IgD-negative memory B cell (primary cell): ENCODE data around the gene FSIP1. TPM values are rescaled to one million over a fixed set of nuclear protein-coding genes. Genes with fewer than 3 reads are reported as not detected.

Source experiments
- H3K27ac Mint-ChIP-seq, 3 donors: one replicate each; pipeline ENCODE4 v1.8.0; 2020 to 2022; ENCODE audit warnings: mild to moderate bottlenecking in 3 of 3, mixed read lengths in 3 of 3, moderate library complexity in 1 of 3
- H3K27me3 Mint-ChIP-seq: one replicate; pipeline ENCODE4 v1.8.0; 2021; ENCODE audit warnings: mixed read lengths
- H3K36me3 Mint-ChIP-seq: one replicate; pipeline ENCODE4 v1.8.0; 2020; ENCODE audit warnings: mild to moderate bottlenecking, mixed read lengths
- H3K4me1 Mint-ChIP-seq, 3 donors: one replicate each; pipeline ENCODE4 v1.8.0; 2020 to 2022; ENCODE audit warnings: mixed read lengths in 3 of 3, mild to moderate bottlenecking in 1 of 3
- H3K4me3 Mint-ChIP-seq, 4 donors: one replicate each; pipeline ENCODE4 v1.8.0; 2020 to 2022; ENCODE audit warnings: mild to moderate bottlenecking in 4 of 4, mixed read lengths in 4 of 4, moderate library complexity in 3 of 4
- H3K9me3 Mint-ChIP-seq, 3 donors: one replicate each; pipeline ENCODE4 v1.8.0; 2020 to 2021; ENCODE audit warnings: mixed read lengths in 3 of 3, mild to moderate bottlenecking in 1 of 3
- polyA plus RNA-seq: library from polyadenylated mRNA; unstranded; fragments of 300-500 nt; fragmentation: Illumina TruSeq; gene quantifications from one replicate; pipeline ENCODE4 v1.2.3, GENCODE V29; 2021

FSIP1 gene
- polyA plus RNA-seq, 1 donor from 2014 or later: 0.61 TPM

DNA sequence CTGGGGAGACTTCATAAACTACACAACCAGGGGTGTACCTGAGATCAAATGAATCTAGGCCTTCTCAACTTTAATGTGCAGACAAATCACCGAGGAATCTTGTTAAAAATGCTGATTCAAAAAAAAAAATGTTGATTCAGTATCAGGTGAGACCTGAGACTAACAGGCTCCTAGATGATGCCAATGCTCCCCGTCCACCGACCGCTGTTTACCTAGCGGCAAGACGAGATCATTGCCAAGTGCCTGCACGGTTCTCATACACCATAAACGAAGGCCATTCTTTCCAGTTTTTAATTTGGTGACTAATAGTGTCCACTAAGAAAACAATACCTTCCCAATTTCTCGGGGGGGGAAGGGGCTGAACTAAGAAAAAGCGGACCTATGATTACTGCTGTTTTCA, 2.5 kb upstream of the FSIP1 start:
- peak overlapping the region in 2 of 4 donors; percentile 46 to 71 for H3K4me3 Mint-ChIP-seq
- H3K27ac Mint-ChIP-seq: peak overlapping the region in 2 of 3 donors; percentile 18 to 69
- H3K36me3 Mint-ChIP-seq: no peaks in the 10 kb centered on the region
- no peaks in the 10 kb centered on the region for H3K27me3 Mint-ChIP-seq
- peaks cover 15 to 26% (median 21%) of the 10 kb centered on the region in 3 donors for H3K4me1 Mint-ChIP-seq
- no peaks in the 10 kb centered on the region for H3K9me3 Mint-ChIP-seq

DNA sequence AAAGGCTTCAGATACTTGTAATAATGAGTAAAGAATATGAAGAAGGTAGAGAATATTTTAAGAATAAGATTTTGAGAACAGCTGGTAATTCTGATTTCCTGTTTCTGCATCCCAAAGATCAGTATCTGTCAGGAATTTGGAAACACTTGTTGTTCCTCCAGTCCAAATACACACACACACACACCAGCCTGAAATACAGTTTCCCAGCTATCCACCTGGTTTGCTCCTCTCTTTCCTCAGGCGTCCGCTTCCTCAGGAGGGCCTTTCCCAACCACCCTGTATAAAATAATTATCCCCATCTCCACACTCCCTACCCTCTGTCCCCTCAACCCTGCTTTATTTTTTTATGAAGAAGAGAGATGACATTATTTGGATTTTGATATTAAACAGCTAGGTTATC, 2.0 kb upstream of the FSIP1 start:
- Mint-ChIP-seq H3K27ac (peak overlapping the region in 2 of 3 donors; percentile 18 to 69), H3K4me1 (peaks cover 15 to 26% (median 21%) of the 10 kb centered on the region in 3 donors), H3K9me3 (no peaks in the 10 kb centered on the region), H3K36me3 (no peaks in the 10 kb centered on the region), H3K27me3 (no peaks in the 10 kb centered on the region), H3K4me3 (peak overlapping the region in 3 of 4 donors; percentile 21 to 68 (median 46))

DNA sequence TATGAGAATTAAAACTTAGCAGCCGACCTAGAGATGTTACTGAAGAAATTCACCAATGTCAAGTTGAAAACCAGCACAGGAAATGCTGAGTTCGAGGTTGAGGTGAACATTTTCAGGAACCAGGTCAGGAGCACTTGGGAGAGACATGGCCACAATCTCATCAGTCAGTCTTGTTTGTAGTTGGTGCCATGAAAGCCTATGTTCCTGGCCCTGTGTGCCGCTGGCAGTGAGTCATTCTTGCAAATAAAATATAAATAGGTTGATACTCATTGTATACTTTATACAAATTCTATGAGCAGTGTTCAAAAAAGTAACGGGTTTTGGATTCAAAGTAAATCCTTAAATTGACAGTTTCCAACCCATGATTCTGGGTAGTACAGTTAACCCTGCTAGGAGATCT, 1.5 kb upstream of the FSIP1 start:
- H3K9me3 Mint-ChIP-seq: no peaks in the 10 kb centered on the region
- H3K4me1 Mint-ChIP-seq: peaks cover 15 to 26% (median 21%) of the 10 kb centered on the region in 3 donors
- H3K4me3 Mint-ChIP-seq: peak overlapping the region in 3 of 4 donors; percentile 88 to 98 (median 96)
- H3K36me3 Mint-ChIP-seq: no peaks in the 10 kb centered on the region
- peak overlapping the region in 1 of 3 donors; percentile 92 for H3K27ac Mint-ChIP-seq
- H3K27me3 Mint-ChIP-seq: no peaks in the 10 kb centered on the region

GRCh38 chr15:39783244-39783820, 691 bp upstream of the FSIP1 start:
- no peaks in the 10 kb centered on the region for H3K36me3 Mint-ChIP-seq
- peak overlapping the region; percentile 92 to 98 (median 92) for H3K27ac Mint-ChIP-seq
- peaks cover 15 to 26% (median 21%) of the 10 kb centered on the region in 3 donors for H3K4me1 Mint-ChIP-seq
- no peaks in the 10 kb centered on the region for H3K9me3 Mint-ChIP-seq
- no peaks in the 10 kb centered on the region for H3K27me3 Mint-ChIP-seq
- H3K4me3 Mint-ChIP-seq: peak overlapping the region; percentile 88 to 98 (median 97)

DNA sequence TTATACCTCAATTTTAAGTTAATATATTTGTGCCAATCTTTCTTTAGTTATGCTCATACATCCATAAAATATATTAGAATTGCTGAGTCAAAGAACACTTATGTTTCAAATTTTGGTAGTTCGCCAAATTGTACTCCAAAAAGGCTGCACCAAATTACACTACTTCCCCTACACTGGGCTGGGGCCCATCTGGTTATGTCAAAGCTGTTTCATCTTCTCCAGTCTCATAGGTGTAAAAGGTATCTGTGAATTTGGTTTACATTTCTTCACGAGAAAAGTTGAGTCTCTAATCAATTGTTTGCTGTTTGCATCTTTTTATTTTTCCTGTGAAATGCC, 706 bp downstream of the FSIP1 start:
- no peaks in the 10 kb centered on the region for H3K9me3 Mint-ChIP-seq
- peaks cover 17 to 29% (median 21%) of the 10 kb centered on the region in 3 donors for H3K4me1 Mint-ChIP-seq
- H3K27me3 Mint-ChIP-seq: peaks cover 4% of the 10 kb centered on the region
- peak overlapping the region; percentile 88 to 98 (median 97) for H3K4me3 Mint-ChIP-seq
- H3K27ac Mint-ChIP-seq: peak overlapping the region; percentile 92 to 98 (median 92)
- H3K36me3 Mint-ChIP-seq: no peaks in the 10 kb centered on the region

DNA sequence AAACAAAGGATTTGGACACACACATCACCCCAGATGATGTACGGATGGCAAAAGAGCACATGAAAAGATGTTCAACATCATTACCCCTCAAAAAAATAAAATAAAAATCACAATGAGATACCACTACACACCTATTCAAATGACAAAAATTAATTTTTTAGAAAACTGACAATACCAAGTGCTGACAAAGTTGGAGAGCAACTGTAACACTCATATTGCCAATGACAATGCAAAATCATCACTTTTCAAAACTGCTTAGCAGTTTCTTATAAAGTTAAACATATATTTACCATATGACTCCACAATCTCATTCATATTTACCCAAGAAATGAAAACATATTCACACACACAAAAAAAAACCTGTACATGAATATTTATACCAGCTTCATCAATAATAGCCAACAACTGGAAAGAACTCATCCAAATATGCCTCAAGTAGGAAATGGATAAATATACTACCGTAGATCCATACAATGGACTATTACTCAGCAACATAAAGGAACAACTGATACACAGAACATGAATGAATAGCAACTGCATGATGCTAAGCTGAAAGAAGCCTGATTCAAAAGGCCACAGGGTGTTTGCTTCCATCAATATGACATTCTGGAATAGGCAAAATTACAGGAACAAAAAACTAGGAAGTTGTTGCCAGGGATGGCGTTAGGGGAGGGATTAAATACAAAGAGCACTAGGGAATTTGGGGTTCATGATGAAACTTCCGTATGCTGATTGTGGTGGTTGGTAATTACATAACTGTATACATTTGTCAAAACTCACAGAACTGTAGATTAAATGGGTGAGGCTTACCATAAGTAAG, 1.3 kb downstream of the FSIP1 start:
- no peaks in the 10 kb centered on the region for H3K36me3 Mint-ChIP-seq
- H3K27ac Mint-ChIP-seq: peak overlapping the region; percentile 25 to 98 (median 92)
- peak overlapping the region; percentile 38 to 98 (median 93) for H3K4me3 Mint-ChIP-seq
- H3K27me3 Mint-ChIP-seq: peaks cover 4% of the 10 kb centered on the region
- no peaks in the 10 kb centered on the region for H3K9me3 Mint-ChIP-seq
- H3K4me1 Mint-ChIP-seq: peaks cover 15 to 27% (median 18%) of the 10 kb centered on the region in 3 donors

GRCh38 chr15:39778021-39778420, 4.6 kb downstream of the FSIP1 start:
- H3K27me3 Mint-ChIP-seq: peaks cover 10% of the 10 kb centered on the region
- peaks cover 2% of the 10 kb centered on the region for H3K36me3 Mint-ChIP-seq
- peaks cover 7 to 18% (median 10%) of the 10 kb centered on the region in 3 donors for H3K4me1 Mint-ChIP-seq
- no peak overlapping the region for H3K27ac Mint-ChIP-seq
- no peaks in the 10 kb centered on the region for H3K9me3 Mint-ChIP-seq
- no peak overlapping the region for H3K4me3 Mint-ChIP-seq

GRCh38 chr15:39777496-39777895, 5.1 kb downstream of the FSIP1 start:
- no peak overlapping the region for H3K27ac Mint-ChIP-seq
- no peaks in the 10 kb centered on the region for H3K9me3 Mint-ChIP-seq
- H3K36me3 Mint-ChIP-seq: peaks cover 2% of the 10 kb centered on the region
- no peak overlapping the region for H3K4me3 Mint-ChIP-seq
- H3K4me1 Mint-ChIP-seq: peaks cover 5 to 18% (median 8%) of the 10 kb centered on the region in 3 donors
- H3K27me3 Mint-ChIP-seq: peaks cover 10% of the 10 kb centered on the region

- Mint-ChIP-seq H3K4me1 (peaks cover 4 to 10% (median 8%) of the 10 kb centered on the region in 3 donors), H3K27me3 (peaks cover 10% of the 10 kb centered on the region), H3K27ac (peak overlapping the region in 1 of 3 donors; percentile 14), H3K36me3 (peaks cover 2% of the 10 kb centered on the region), H3K4me3 (no peak overlapping the region), H3K9me3 (no peaks in the 10 kb centered on the region)
Observed at GRCh38 chr15:39776068-39776467, 6.6 kb downstream of the FSIP1 start.

GRCh38 chr15:39774688-39775267, 7.9 kb downstream of the FSIP1 start:
- H3K27me3 Mint-ChIP-seq: peaks cover 10% of the 10 kb centered on the region
- H3K27ac Mint-ChIP-seq: peak overlapping the region in 1 of 3 donors; percentile 85
- peaks cover 2% of the 10 kb centered on the region for H3K36me3 Mint-ChIP-seq
- H3K4me1 Mint-ChIP-seq: peaks cover 4 to 10% (median 8%) of the 10 kb centered on the region in 3 donors
- peak overlapping the region in 1 of 4 donors; percentile 79 for H3K4me3 Mint-ChIP-seq
- no peaks in the 10 kb centered on the region for H3K9me3 Mint-ChIP-seq

DNA sequence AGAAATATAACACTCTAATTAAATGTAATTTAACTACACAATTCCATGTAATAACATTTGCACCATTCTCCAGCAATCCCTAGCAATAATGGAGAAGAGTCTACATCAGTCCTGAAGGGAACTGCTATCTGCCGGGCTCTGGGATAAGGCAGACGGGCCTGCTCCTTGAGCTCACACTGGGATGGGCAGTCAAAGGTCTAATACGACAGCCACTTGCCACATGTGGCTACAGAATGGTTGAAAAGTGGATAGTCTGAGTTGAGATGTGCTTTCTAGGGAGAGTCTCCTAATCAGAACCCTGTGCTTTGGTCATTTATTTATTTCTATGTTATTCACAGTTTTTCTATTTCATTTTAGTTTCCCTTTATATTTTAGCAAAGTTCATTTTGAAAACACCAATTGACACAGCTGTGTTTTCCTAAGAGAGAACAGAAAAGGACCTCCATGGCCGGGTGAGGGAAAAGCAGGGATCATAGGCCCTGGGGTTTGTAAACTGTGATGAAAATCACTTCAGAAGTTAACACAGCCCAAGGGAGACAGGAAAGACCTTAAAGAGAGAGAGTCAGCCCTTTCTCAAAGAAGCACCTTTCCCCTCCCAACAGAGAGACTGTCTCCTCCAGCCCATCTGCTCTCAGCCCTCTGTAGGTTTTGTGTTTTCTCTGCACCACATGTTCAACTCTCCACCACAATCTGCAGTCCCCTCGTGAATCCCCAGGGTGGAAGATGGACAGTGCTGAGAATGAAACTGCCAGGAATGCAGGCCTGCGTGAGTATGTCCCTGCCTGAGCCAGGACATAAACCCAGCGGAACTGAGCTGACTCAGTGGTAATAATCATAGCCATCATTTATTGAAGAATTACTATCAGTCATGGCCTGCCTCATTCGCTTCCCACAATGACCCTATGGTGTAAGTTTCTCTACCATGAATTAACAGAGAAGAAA, 11.6 kb downstream of the FSIP1 start:
- peaks cover 7% of the 10 kb centered on the region for H3K27me3 Mint-ChIP-seq
- H3K4me3 Mint-ChIP-seq: no peak overlapping the region

DNA sequence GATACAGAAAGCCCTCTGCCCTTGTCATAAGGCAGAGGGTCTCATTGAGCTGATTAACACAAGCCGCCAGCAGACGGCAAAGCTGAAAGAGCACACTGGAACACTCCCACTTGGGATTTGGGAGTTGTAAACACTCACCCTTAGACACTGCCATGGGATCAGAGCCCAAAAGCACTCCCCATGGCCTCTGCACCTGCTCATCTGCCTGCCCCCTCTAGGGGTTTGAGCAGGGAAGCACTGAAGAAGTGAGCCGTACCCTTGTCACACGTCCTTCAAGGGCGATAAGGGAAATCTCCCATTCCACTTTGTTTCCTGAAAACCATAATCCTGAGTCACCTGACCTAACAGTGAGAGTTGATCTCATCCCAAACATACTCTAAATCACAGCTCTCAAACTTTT, 14.7 kb downstream of the FSIP1 start:
- Mint-ChIP-seq H3K4me3 (no peak overlapping the region), H3K4me1 (no peaks in the 10 kb centered on the region), H3K36me3 (no peaks in the 10 kb centered on the region), H3K9me3 (no peaks in the 10 kb centered on the region), H3K27ac (no peak overlapping the region), H3K27me3 (peaks cover 2% of the 10 kb centered on the region)

More for the DNA sequence above, 11.6 kb downstream of the FSIP1 start:
- H3K4me1 Mint-ChIP-seq: peaks cover 2 to 8% (median 6%) of the 10 kb centered on the region in 3 donors
- peak overlapping the region in 1 of 3 donors; percentile 6 for H3K27ac Mint-ChIP-seq
- no peaks in the 10 kb centered on the region for H3K9me3 Mint-ChIP-seq
- peaks cover 2% of the 10 kb centered on the region for H3K36me3 Mint-ChIP-seq

GRCh38 chr15:39761006-39761405, 21.6 kb downstream of the FSIP1 start:
- Mint-ChIP-seq H3K9me3 (no peaks in the 10 kb centered on the region), H3K36me3 (no peaks in the 10 kb centered on the region), H3K27me3 (peaks cover 5% of the 10 kb centered on the region), H3K4me1 (no peaks in the 10 kb centered on the region), H3K4me3 (no peak overlapping the region), H3K27ac (no peak overlapping the region)

GRCh38 chr15:39756806-39757522, 25.7 kb downstream of the FSIP1 start:
- Mint-ChIP-seq H3K4me3 (no peak overlapping the region), H3K9me3 (no peaks in the 10 kb centered on the region), H3K4me1 (no peaks in the 10 kb centered on the region), H3K27ac (no peak overlapping the region), H3K36me3 (no peaks in the 10 kb centered on the region), H3K27me3 (peaks cover 3% of the 10 kb centered on the region)
